Measurements from ENCODE around the gene MAML2.

GRCh38 chr11:96126917-96127595 lies 215.9 kb downstream of the MAML2 start:
- TF ChIP-seq CTCF (IDR thresholded peaks at IDR 0.05) (no peak), POLR2AphosphoS5 (IDR thresholded peaks at IDR 0.05) (no peak)

Measured in esophagus muscularis mucosa (tissue), 3 donors.